ENCODE data around the gene FANCE.

DNA sequence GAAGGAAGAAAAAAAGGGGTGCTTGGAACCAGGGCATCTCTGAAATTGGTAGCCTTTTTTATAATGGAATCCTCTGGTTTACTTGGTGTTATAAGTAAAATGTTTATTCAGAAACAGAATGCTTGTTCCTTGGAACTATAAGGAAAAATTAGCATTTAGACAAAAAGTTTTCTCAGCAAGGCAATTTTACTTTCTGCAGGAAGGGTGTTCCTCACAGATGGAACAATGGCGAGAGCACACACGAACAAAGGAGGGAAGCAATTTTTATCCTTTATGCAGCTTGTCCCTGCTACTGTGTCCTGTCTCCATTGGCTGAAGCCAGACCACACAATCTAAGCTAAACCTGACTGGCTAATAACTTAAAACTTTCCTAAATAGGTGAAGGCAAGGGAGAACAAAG, 22.7 kb upstream of the FANCE start:
- TF ChIP-seq, protein P1, sequence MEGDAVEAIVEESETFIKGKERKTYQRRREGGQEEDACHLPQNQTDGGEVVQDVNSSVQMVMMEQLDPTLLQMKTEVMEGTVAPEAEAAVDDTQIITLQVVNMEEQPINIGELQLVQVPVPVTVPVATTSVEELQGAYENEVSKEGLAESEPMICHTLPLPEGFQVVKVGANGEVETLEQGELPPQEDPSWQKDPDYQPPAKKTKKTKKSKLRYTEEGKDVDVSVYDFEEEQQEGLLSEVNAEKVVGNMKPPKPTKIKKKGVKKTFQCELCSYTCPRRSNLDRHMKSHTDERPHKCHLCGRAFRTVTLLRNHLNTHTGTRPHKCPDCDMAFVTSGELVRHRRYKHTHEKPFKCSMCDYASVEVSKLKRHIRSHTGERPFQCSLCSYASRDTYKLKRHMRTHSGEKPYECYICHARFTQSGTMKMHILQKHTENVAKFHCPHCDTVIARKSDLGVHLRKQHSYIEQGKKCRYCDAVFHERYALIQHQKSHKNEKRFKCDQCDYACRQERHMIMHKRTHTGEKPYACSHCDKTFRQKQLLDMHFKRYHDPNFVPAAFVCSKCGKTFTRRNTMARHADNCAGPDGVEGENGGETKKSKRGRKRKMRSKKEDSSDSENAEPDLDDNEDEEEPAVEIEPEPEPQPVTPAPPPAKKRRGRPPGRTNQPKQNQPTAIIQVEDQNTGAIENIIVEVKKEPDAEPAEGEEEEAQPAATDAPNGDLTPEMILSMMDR (IDR thresholded peaks at IDR 0.05) = no peak
- no peak for TF ChIP-seq EZH2phosphoT487 (IDR thresholded peaks at IDR 0.05)

Measured in neural progenitor cell (in vitro differentiated cells).